Uterus (tissue), 4 donors: ENCODE data around the gene FARP2. TPM values are rescaled to one million over a fixed set of nuclear protein-coding genes. Genes with fewer than 3 reads are reported as not detected.

Source experiments
- DNase-seq, 2 donors: peaks; one replicate each; pipeline ENCODE4 v3.0.0-alpha.2; 2019 to 2020
- H3K27ac ChIP-seq, 2 donors: fragments of 200-600 bp; sonication (generic); 1 replicate in 1 of 2; 2 replicates in 1 of 2; pipeline ENCODE4 v1.5.1; 2016 to 2018
- H3K27me3 ChIP-seq, 2 donors: fragments of 200-600 bp; sonication (generic); one replicate each; pipeline ENCODE4 v1.5.1; 2018 to 2019; ENCODE audit warnings: control low read depth in 1 of 2
- H3K36me3 ChIP-seq, 2 donors: fragments of 200-600 bp; sonication (generic); one replicate each; pipeline ENCODE4 v1.5.1; 2019; ENCODE audit warnings: control low read depth in 1 of 2
- H3K4me1 ChIP-seq, 2 donors: fragments of 200-600 bp; sonication (generic); one replicate each; pipeline ENCODE4 v1.5.1; 2018 to 2019; ENCODE audit warnings: control low read depth in 1 of 2
- H3K4me3 ChIP-seq, 2 donors: fragments of 200-600 bp; sonication (generic); 1 replicate in 1 of 2; 2 replicates in 1 of 2; pipeline ENCODE4 v1.5.1; 2018 to 2019; ENCODE audit warnings: mild to moderate bottlenecking in 1 of 2
- H3K9me3 ChIP-seq, 2 donors: fragments of 200-600 bp; sonication (generic); one replicate each; pipeline ENCODE4 v1.5.1; 2019; ENCODE audit warnings: control low read depth in 1 of 2
- CTCF ChIP-seq, 4 experiments: fragments of 200-600 bp in 2 of 4; fragments of 450-650 bp in 2 of 4; sonication (generic) in 2 of 4; IDR thresholded peaks; one replicate each; pipeline ENCODE4 v1.5.1; 2016 to 2019; ENCODE audit warnings: antibody characterized with exemption in 4 of 4, mild to moderate bottlenecking in 2 of 4, moderate library complexity in 1 of 4
- POLR2A ChIP-seq, 2 donors: fragments of 450-650 bp; IDR thresholded peaks; one replicate each; pipeline ENCODE4 v1.6.1; 2016; ENCODE audit warnings: antibody characterized with exemption in 2 of 2, mild to moderate bottlenecking in 1 of 2, moderate library complexity in 1 of 2
- intact Hi-C: fragments of 100-400 bp; cut with DNase I; formaldehyde crosslinking; loops from one replicate; pipeline ENCODE4 v1.15.1; 2023; ENCODE audit warnings: low total_unique reads
- microRNA-seq: library from miRNA; unstranded; fragments of <30 nt; microRNA quantifications from one replicate; pipeline ENCODE4, GENCODE V29; 2016; ENCODE audit warnings: borderline microRNAs expressed, borderline replicate concordance
- small RNA-seq: library from RNA; depleted of rRNA; stranded (forward); fragments of <200 nt; gene quantifications from one replicate; pipeline ENCODE3, GENCODE V24; 2016
- total RNA-seq, 4 donors: library from RNA; depleted of rRNA in 3 of 4; stranded (reverse); fragments of >200 nt in 3 of 4; gene quantifications; one replicate each; pipeline versions ENCODE4 v1.1.0 to v1.2.4, GENCODE V29; 2014 to 2023
- donor health status: DM: yes; HTN: yes; CAD: no.

FARP2 gene
- total RNA-seq, 4 donors from 2014 or later, result 20.0 to 92.0 (median 40.6) TPM

GRCh38 chr2:241540771-241541561 lies 184.9 kb downstream of the FARP2 start:
- TF ChIP-seq POLR2A (IDR thresholded peaks at IDR 0.05), result no peak
- no peak for TF ChIP-seq CTCF (IDR thresholded peaks at IDR 0.05)
- Histone ChIP-seq H3K4me3 (peak overlapping the region; percentile 10 to 35), H3K27ac (peak overlapping the region in 1 of 2 donors; percentile 66), H3K36me3 (no peaks in the 10 kb centered on the region), H3K9me3 (no peaks in the 10 kb centered on the region), H3K4me1 (peaks cover 0 to 7% of the 10 kb centered on the region in 2 donors), H3K27me3 (no peaks in the 10 kb centered on the region)
- intact Hi-C loops, result no loop called here
- peak in 1 of 2 donors; percentile 59 for DNase-seq

DNA sequence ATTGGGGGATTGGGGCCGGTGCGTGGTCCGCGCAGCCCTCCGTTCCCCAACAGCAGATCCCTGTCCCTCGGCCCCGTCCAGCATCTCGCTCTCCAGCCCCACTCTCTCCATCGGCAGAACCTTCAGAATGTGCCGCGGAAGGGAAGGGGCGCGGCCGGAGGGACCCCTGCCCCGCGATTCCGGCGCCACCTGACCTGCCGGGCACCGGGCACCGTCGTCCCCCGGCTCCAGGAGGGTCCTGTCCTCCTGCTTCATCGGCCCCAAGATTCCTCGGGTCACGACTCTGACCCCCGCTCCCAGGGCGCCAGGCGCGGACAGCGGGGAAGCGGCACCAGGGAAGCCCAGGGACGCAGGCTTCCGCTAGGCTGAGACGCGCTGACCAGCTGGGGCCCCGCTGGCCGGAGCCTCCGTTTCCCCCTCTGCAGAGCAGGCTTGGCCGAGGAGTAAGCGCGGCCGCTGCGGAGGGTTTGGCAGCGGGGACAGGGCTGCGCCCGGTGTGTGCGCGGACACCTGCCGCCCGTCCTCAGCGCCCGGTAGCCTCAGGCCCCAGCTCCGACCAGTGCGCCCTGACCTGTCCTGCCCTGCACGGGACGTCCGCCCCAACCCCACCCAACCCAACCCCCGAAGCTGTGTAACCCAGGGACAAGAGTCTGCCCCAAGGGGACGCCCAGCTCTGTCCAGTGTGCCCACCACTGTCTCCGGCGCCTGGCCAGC lies 185.6 kb downstream of the FARP2 start:
- H3K4me3 ChIP-seq, result peak overlapping the region in 1 of 2 donors; percentile 35
- H3K36me3 ChIP-seq, result no peaks in the 10 kb centered on the region
- peaks cover 0 to 11% of the 10 kb centered on the region in 2 donors for H3K4me1 ChIP-seq
- H3K9me3 ChIP-seq, result no peaks in the 10 kb centered on the region
- intact Hi-C loops, result no loop called here
- no peak for TF ChIP-seq CTCF (IDR thresholded peaks at IDR 0.05)
- TF ChIP-seq POLR2A (IDR thresholded peaks at IDR 0.05), result no peak
- H3K27me3 ChIP-seq, result no peaks in the 10 kb centered on the region
- H3K27ac ChIP-seq, result no peak overlapping the region
- no peak for DNase-seq

DNA sequence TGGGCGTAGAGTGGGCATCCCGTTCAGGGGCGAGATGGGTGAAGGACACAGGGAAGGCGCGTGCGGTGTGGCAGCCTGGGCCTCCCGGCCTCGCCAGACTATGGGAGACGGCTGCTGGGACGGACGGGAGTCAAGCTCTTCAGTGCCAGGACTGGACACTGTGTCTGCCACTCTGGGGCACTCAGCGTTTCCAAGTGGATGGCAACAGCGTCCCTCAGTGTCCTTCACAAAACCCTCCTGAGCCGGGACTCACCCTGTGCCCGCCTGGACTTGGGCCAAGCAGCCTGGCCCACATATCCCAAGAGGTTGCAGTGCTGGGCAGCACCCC lies 186.2 kb downstream of the FARP2 start:
- Histone ChIP-seq H3K27ac (no peak overlapping the region), H3K4me3 (no peak overlapping the region), H3K36me3 (no peaks in the 10 kb centered on the region), H3K4me1 (peaks cover 0 to 16% of the 10 kb centered on the region in 2 donors), H3K27me3 (no peaks in the 10 kb centered on the region), H3K9me3 (no peaks in the 10 kb centered on the region)
- DNase-seq, result no peak
- intact Hi-C loops, result no loop called here
- no peak for TF ChIP-seq CTCF (IDR thresholded peaks at IDR 0.05)
- no peak for TF ChIP-seq POLR2A (IDR thresholded peaks at IDR 0.05)

Small RNA genes lying within 50 kb of the gene (microRNA-seq; reads per million reads assigned to microRNA genes)
- gene MIR3133, result not detected

Small RNA genes lying within 50 kb of the gene (small RNA-seq; reads per million reads assigned to genes)
- gene MIR3133, result not detected

Other genes with a start within 250 kb of the FARP2 start
- 10 to 100 TPM in 3 of 4 donors, 1 to 10 TPM in 1; 7.4 to 16.0 (median 13.3) TPM for gene PASK, start 206.8 kb upstream of the FARP2 start, total RNA-seq
- 10 to 100 TPM in 3 of 4 donors, 1 to 10 TPM in 1; 8.5 to 43.6 (median 30.0) TPM for gene PPP1R7, start 205.8 kb upstream of the FARP2 start, total RNA-seq
- 1 to 10 TPM in 1 of 4 donors, under 1 TPM in 2, not detected in 1; under 0.01 to 3.8 (median 0.21) TPM for gene ANO7, start 167.6 kb upstream of the FARP2 start, total RNA-seq
- gene HDLBP, start 40.6 kb upstream of the FARP2 start, total RNA-seq, result 1,000 to 10,000 TPM in 1 of 4 donors, 100 to 1,000 TPM in 3; 226 to 1,465 (median 466) TPM
- gene SEPTIN2, start 40.4 kb upstream of the FARP2 start, total RNA-seq, result 100 to 1,000 TPM; 135 to 631 (median 268) TPM
- gene STK25, start 152.3 kb downstream of the FARP2 start, total RNA-seq, result 100 to 1,000 TPM in 3 of 4 donors, 10 to 100 TPM in 1; 77.6 to 191 (median 165) TPM
- gene BOK, start 202.5 kb downstream of the FARP2 start, total RNA-seq, result 10 to 100 TPM; 22.9 to 31.2 (median 26.4) TPM